HG03039 (cell line): Measurements from ENCODE around the gene ANKRD61.
"Not testable (repeated sequence)": the region's sequence is repeated elsewhere in the genome, so short reads cannot be mapped to it uniquely, and the experiment has no call there.

Experiments used
- ATAC-seq: cut with Tn5 transposase; IDR thresholded peaks from one replicate; pipeline ENCODE4 v1.9.1; 2021; ENCODE audit warnings: mild to moderate bottlenecking, moderate library complexity; ENCODE audit not compliant: unreplicated experiment

ANKRD61 gene

DNA sequence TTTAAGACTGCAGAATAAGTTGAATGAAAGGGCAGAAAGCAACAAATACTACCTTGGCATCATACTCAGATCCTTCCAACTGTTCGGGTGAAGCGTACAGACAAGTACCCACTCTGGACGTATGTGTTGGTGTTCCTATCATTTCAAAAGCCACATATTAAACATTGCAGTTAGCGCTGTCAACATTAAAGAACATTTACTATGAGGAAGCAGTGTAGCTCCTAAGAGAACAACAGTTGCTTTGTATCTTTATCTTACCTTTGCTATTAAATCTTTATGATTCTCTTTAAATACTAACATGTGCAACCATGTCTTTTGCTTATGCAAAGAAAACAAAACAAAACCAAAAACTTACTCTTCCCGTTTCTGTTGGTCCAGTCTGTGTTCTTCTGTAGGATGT, 2.6 kb upstream of the ANKRD61 start:
- no peak for ATAC-seq

DNA sequence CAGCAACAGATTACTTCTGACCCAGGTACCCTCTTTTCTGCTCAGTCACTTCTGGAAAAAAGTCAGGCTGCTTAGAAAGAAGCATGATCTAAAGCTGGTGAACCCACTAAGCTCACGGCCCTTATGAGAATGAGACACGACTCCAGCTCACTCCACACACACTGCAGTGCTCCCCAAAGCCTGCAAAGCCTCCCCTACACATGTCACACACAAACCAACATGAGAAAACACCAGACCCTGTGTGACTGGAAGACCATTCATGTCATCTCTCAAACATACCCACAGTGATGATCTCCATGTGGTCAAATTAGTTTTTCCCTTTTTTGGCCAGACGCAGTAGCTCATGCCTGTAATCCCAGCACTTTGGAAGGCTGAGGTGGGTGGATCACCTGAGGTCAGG, 391 bp downstream of the ANKRD61 start:
- no peak for ATAC-seq

DNA sequence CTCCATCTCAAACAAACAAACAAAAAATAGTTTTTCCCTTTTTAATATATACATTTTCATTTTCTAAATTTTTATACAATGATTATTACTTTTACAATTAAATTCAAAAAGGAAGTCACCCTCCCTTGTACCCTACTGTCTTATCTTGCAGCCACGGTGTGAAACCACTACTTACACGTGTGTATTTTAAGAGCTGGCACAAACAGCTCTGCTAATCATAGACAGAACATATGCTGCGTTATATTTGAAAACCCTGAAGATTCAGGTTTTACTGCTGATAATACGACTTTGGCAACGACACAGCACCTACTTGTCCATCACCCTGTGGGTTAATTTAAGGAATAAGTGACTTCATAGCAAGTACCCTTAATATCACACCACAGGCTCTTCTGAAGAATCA, 991 bp downstream of the ANKRD61 start:
- ATAC-seq, result no peak

DNA sequence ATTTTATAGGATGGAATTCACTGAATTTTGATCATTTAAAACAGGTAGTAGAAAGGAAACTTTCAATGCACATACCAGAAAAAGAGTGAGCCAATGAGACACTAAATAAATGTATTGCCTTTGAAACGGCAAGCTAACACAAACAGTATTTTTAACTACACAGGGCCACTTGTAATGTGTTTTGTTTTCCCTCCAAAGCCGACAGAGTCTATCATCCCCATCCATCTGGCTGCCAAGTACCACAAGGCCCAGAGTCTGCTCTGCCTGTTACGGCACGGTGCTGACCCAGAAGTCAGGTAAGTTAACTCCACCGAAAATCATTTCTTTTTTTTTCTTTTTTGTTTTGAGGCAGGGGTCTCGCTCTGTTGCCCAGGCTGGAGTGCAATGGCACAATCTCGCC, 1.5 kb downstream of the ANKRD61 start:
- ATAC-seq, result no peak

DNA sequence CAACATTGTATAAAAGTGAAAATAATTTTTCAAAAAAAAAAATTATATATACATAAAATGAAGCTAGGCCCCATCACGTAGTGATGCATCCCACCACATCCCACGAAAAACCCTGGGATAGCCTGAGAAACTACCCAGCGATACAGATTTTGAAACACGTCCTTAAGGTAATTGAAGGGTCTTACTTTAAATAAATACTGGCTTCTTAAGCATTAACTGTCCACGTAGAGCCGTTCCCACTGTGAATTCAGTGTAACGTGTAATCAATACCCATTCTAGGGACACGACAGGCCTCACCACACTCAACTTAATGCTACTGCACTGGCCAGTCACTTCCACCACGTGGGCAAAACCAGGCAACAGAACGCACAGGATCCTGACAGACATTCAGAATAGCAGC, 4.0 kb downstream of the ANKRD61 start:
- ATAC-seq, result no peak

DNA sequence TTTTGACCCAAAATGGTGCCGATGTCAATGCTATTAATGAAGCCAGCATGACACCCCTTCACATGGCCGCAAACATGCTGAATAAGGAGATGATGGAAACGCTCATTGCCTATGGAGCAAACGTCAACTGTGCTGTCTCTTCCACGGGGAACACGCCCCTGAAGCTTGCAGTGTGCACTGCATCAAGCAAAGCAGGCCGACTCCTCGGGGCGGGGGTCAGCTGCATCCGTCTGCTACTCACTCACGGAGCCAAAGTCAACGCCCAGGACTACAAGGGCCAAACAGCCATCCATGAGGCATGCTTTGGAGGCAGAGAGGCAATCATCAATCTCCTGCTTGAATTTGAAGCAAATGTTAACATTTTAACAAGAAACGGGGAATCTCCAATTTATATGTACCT, 4.5 kb downstream of the ANKRD61 start:
- no peak for ATAC-seq

DNA sequence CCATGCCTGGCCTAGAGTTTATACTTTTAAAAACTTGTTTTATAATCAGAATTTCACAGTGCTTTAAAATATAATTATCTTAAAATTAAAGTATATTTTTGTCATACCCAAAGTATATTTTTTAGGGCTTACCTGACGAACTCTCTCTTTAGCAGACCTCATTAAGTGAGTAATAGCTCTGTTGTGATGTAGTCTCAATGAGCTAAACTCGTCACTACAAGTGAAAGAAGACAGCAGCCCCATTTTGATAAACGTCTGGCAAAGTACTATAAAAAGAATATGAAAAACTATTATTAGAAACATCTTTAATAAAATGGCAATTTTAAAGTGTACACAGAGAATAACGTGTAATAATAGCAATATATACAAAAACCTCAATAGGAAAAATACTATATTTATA, 18.6 kb downstream of the ANKRD61 start:
- no peak for ATAC-seq

DNA sequence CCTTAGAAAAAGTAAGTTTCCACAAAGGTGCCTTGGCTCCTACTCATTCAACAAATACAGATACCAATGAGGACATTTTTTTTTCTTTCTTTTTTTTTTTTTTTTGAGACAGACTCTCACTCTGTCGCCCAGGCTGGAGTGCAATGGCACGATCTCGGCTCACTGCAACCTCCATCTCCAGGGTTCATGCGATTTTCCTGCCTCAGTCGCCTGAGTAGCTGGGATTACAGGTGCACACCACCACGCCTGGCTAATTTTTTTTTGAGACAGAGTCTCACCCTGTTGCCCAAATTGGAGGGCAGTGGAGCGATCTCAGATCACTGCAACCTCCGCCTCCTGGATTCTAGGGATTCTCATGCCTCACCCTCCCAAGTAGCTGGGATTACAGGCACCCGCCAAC, 20.0 kb downstream of the ANKRD61 start:
- ATAC-seq, result not testable (repeated sequence)

DNA sequence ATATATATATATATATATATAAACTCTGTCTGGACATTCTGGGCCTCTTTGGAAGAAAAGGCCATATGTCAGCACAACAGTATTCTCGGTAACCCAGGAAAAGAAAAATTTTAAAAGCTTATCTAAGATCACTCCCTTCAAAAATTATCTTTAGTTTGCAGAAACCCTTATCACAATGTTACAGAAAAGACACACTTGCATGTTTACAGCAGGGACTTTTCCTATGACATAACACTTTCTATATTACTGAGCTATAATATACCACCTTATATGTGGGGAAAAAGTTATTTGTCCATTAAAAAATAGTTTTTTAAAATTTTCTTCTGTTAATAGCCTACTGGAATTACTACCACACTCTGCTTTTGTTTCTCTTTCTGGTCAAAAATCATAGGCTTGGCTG, 25.4 kb downstream of the ANKRD61 start:
- ATAC-seq, result no peak

DNA sequence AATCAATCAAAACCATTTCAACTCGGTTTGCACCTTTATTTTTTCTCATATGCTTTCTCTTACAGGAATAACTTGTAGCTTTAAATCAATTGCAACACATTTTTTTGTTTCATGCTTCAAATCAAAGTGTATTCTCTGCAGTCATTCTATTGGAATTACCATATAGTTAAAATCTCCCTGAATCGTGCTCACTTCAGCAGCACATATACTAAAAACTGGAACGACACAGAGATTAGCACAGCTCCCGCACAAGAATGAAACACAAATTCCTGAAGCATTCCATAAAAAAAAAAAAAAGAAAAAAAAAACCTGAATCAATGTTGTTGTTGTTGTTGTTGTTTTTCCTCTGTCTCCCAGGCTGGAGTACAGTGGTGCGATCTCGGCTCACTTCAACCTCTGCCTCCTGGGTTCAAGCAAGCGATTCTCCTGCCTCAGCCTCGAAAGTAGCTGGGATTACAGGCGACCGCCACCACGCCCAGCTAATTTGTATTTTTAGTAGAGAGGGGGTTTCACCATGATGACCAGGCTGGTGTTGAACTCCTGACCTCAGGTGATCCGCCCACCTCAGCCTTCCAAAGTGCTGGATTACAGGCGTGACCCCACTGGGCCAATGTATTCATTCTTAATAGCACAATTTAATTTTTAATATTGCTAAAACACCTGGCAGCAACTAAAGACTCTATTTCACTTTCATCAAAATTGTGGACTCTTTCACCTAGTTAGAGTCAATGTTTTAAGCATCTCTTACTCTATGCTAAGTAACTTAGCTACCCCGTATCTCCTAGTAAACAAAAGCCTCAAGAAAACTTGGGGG, 26.3 kb downstream of the ANKRD61 start:
- no peak for ATAC-seq

DNA sequence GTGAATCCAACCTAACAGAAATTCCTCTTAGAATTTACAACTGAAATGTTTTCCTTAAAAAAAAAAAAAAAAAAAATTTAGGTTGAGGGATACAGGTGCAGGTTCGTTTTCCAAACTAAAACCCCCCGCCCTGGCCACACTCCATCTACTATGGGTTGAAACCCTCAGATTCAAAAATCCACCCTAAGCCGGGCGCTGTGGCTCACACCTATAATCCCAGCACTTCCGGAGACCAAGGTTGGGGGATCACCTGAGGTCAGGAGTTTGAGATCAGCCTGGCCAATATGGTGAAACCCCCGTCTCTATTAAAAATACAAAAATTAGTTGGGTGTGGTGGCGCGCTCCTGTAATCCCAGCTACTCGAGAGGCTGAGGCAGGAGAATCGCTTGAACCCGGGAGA, 28.8 kb downstream of the ANKRD61 start:
- not testable (repeated sequence) for ATAC-seq

DNA sequence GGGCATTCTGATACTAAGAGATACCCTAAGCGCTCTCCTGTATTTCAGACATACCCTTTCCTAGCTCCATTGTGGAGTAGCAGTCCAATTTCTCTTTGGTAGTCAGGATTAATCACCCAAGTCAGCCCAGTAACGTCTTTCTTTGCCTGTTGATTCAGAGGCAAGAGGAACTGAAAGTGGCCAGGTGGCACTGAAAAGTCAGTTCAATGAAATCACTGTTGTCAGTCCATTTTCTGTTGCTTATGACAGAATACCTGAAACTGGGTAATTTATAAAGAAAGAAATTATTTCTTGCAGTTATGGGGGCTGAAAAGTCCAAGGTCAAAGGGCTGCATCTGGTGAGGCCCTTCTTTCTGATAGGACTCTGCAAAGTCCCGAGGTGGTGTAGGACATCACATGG, 40.2 kb downstream of the ANKRD61 start:
- no peak for ATAC-seq

DNA sequence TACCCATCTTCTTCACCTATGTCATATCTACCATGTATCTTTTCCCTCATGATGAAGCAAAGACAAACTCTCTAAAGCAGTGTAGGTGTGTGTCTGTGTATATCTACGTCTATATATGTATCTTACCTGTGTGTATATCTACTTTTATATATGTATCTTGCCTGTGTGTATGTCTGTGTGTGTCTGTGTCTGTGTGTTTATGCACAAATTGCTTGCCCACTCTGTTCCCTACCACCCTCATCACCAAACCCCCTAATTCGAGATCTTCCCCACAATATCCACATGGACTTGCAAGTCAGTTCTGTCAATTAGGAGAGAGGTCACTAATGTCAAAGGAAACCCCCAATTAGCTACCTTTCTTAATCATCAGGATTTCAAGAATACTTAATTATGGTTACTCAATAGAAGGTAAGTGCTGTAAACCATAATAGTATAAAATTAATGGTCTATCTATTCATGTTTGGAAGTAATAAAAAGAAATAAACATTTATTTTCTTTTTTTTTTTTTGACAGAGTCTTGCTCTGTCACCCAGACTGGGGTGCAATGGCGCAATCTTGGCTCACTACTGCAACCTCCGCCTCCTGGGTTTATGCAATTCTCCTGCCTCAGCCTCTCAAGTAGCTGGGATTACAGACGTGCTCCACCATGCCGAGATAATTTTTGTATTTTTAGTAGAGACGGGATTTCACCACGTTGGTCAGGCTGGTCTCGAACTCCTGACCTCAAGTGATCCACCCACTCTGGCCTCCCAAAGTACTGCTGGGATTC, 43.6 kb downstream of the ANKRD61 start:
- no peak for ATAC-seq

DNA sequence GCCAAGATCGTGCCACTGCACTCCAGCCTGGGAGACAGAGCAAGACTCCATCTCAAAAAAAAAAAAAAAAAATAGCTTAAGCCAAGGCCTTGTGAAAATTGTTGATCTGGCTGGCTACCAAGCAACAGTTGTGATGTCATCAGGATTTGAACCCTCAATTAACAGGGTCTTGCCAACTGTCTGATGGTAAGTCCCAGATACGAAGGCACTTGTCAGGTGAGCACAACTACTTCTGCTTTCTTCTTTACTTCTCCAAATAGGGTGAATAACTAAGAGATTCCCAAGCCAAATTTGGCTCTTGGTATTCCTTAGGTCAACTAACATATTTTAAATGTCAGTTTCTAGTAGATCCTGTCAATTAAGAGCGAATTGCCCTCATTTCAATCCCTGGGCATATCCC, 47.4 kb downstream of the ANKRD61 start:
- ATAC-seq, result no peak

DNA sequence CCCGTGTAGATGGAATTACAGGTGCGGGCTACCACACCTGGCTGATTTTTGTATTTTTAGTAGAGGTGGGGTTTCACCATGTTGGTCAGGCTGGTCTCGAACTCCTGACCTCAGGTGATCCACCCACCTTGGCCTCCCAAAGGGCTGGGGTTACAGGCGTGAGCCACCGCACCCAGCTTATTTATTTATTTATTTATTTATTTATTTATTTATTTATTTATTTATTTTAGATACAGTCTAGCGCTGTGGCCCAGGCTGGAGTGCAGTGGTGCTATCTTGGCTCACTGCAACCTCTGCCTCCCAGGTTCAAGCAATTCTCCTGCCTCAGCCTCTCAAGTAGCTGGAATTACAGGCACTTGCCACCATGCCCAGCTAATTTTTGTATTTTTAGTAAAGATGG, 51.9 kb downstream of the ANKRD61 start:
- ATAC-seq, result not testable (repeated sequence)
